HFFc6 (cell line): ENCODE results near the gene CIRBP. TPM values are rescaled to one million over a fixed set of nuclear protein-coding genes. Genes with fewer than 3 reads are reported as not detected.
A peak's percentile ranks its signal among the peaks of the same experiment; 100 is the strongest.

Experiments used
- DNase-seq: peaks from one replicate; pipeline ENCODE4 v3.0.0-alpha.2; 2018
- H3K27ac Mint-ChIP-seq: 2 replicates; pipeline ENCODE4 v1.8.0; 2020; ENCODE audit warnings: mild to moderate bottlenecking, mixed read lengths
- H3K27me3 Mint-ChIP-seq: 2 replicates; pipeline ENCODE4 v1.8.0; 2021; ENCODE audit warnings: mild to moderate bottlenecking, moderate library complexity, mixed read lengths; ENCODE audit not compliant: insufficient read depth
- H3K36me3 Mint-ChIP-seq: 2 replicates; pipeline ENCODE4 v1.8.0; 2021; ENCODE audit warnings: low read depth, mixed read lengths
- H3K4me1 Mint-ChIP-seq: 2 replicates; pipeline ENCODE4 v1.8.0; 2020; ENCODE audit warnings: low read depth, mixed read lengths
- H3K4me3 Mint-ChIP-seq: 2 replicates; pipeline ENCODE4 v1.8.0; 2020; ENCODE audit warnings: mild to moderate bottlenecking, moderate library complexity, mixed read lengths
- H3K9me3 Mint-ChIP-seq: 2 replicates; pipeline ENCODE4 v1.8.0; 2020; ENCODE audit warnings: mild to moderate bottlenecking, mixed read lengths
- total RNA-seq, 6 experiments: library from RNA; stranded (reverse); fragmentation: NEBNext Ultra II Directional; extraction: Animal tissue kit (Norgen Biotek cat#: 25700); gene quantifications; 2 replicates in 1 of 6; 3 replicates in 5 of 6; pipeline ENCODE4 v1.2.3, GENCODE V29; 2021
- TF ChIP-seq, protein P1 (sequence below): fragments of 200-600 bp; sonication (generic); IDR thresholded peaks from 2 replicates; pipeline ENCODE4 v1.5.0; 2021; ENCODE audit warnings: antibody characterized with exemption, mild to moderate bottlenecking

CIRBP gene
- total RNA-seq, 6 experiments from 2014 or later, result 160 to 243 (median 190) TPM

DNA sequence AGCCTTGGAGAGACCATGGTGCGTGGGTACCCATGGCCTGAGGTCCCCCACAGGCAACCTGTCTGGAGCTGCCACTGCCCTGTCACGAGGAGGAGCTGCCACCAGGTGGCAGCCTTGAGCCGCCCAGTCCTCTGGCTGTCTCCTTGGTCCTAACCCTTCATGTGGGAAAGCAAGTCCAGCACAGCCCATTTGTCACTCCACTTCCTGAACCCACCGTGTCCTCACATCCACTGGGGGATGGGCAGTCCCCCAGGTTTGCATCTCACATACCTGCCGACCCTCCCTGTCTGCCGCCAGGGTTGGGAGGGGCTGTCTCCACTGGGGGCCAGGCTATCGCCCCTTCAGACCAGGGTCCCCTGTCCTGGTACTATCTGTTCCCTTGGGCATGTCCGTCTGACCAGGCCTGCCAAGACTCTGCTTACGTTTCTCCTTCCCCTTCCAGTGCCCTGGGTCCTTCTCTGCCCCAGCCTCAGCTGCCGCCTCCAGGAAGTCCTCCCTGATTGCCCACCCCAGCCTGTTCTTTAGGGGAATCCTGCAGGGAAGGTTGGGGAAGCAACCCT, 10.7 kb downstream of the CIRBP start:
- TF ChIP-seq, protein P1, sequence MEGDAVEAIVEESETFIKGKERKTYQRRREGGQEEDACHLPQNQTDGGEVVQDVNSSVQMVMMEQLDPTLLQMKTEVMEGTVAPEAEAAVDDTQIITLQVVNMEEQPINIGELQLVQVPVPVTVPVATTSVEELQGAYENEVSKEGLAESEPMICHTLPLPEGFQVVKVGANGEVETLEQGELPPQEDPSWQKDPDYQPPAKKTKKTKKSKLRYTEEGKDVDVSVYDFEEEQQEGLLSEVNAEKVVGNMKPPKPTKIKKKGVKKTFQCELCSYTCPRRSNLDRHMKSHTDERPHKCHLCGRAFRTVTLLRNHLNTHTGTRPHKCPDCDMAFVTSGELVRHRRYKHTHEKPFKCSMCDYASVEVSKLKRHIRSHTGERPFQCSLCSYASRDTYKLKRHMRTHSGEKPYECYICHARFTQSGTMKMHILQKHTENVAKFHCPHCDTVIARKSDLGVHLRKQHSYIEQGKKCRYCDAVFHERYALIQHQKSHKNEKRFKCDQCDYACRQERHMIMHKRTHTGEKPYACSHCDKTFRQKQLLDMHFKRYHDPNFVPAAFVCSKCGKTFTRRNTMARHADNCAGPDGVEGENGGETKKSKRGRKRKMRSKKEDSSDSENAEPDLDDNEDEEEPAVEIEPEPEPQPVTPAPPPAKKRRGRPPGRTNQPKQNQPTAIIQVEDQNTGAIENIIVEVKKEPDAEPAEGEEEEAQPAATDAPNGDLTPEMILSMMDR, result peak; percentile 98
- Mint-ChIP-seq H3K36me3 (peaks cover 11% of the 10 kb centered on the region; the same call in 1 of the 2 replicates), H3K27me3 (peaks cover 16% of the 10 kb centered on the region), H3K4me1 (peaks cover 16% of the 10 kb centered on the region), H3K27ac (no peak overlapping the region; the same call in 1 of the 2 replicates), H3K9me3 (no peaks in the 10 kb centered on the region), H3K4me3 (no peak overlapping the region)
- DNase-seq, result peak; percentile 74

DNA sequence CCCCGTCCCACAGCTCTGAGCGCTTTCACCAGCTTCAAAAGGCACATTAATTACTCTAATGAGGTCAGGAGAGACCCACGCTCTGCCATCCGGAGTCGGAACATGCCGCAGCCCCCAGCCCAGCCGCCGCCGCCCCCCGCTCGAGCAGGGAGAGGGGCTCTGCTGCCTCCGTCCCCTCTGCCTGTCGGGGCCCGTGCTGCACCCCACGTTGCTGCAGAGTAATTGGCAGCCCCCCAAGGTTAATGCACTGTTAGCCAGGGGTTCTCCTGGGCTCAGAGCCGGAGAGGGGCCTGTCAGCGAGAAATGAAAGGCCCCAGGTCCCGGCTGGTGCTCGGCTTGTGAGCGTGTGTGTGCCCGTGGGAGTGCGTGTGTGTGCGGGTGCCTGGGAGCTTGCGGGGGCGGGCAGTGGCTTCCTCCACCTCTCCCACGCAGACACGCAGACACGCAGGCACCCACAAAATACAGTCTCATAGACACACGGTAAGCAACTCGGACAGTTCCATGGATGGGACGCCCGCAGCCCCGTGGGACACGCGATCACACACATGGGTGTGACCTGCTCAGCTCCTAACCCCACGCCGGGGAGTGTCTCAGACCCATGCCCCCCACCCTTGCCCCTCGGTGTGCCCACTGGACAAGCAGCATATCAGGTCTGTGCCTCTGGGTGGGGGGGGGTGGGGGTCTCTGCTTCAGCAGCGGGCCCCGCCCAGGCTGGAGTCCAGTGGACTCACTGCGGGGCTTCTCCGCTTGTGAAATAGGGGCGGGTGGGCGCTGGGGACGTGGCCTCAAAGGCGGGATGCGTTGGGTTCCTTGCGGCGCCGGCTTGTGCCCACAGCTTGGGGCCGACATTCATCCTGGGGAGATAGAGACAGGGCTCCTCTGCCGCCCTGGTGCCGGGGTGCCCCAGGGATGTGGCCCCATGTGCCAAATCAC, 11.8 kb downstream of the CIRBP start:
- no peak for DNase-seq
- Mint-ChIP-seq H3K4me1 (peaks cover 16% of the 10 kb centered on the region), H3K27ac (no peak overlapping the region), H3K36me3 (peaks cover 11% of the 10 kb centered on the region; the same call in 1 of the 2 replicates), H3K4me3 (no peak overlapping the region), H3K9me3 (no peaks in the 10 kb centered on the region), H3K27me3 (peaks cover 18% of the 10 kb centered on the region)
- TF ChIP-seq, protein P1, result no peak

DNA sequence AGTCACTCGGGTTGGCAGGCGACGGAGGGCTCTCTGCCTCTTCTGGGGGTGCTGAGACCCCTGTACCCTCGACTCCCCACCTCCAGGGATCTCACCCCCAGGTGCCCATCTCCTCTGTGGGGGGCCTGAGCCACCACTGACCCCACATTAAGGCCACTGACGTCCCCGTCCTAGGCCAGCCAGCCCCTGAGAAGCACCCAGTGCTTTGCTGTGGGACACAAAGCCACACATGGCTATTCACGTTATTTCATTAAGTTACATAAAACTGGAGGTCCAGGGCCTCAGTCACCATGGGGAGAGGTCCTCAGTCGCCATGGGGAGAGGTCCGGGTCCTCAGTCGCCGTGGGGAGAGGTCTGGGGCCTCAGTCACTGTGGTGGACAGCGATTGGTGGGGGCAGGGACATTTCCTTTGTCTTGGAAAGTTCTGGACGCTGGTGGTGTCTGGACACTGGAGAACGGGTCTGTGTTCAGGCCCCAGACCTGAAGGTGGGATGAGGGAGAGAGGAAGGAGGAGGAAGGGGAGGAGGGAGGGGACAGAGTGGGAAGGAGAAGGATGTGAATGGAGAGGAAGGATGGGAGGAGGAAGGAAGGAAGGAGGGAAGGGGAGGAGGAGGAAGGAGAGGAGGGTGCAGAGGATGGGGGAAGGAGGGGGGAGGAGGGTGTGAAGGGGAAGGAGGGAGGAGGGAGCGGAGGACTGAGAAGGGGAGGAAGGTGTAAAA, 12.6 kb downstream of the CIRBP start:
- no peak overlapping the region for H3K27ac Mint-ChIP-seq
- TF ChIP-seq, protein P1, result no peak
- H3K36me3 Mint-ChIP-seq, result peaks cover 9% of the 10 kb centered on the region; the same call in 1 of the 2 replicates
- no peak overlapping the region for H3K4me3 Mint-ChIP-seq
- DNase-seq, result no peak
- H3K4me1 Mint-ChIP-seq, result peaks cover 12% of the 10 kb centered on the region
- peaks cover 18% of the 10 kb centered on the region for H3K27me3 Mint-ChIP-seq
- H3K9me3 Mint-ChIP-seq, result no peaks in the 10 kb centered on the region

DNA sequence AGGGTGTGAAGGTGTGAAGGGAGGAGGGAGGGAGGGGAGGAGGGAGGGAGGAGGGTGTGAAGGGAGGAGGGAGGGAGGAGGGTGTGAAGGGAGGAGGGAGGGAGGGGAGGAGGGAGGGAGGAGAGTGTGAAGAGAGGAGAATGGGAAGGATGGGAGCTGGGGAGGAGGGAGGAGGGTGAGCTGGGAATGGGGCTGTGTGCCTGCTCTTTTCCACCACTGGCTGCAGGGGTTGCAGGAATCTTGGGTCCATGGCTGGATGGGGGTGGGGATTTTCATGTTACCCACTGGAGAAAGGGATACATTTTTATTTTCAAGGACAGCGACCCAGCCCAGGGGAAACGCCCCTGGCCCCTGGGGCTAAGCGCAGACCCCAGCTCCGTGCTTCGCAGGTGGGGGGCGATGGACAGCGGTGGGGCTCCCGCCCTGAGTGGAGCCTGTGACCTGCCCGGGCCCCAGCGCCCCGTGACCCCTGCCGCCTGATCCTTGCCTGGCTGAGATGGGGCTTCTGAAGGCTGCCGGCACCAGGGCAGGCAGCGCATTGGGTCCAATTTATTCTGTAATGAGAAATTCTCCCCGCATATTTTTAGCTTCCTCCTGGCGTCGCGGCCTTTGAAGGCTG, 13.6 kb downstream of the CIRBP start:
- no peak overlapping the region for H3K27ac Mint-ChIP-seq
- peaks cover 9% of the 10 kb centered on the region; the same call in 1 of the 2 replicates for H3K4me1 Mint-ChIP-seq
- H3K9me3 Mint-ChIP-seq, result no peaks in the 10 kb centered on the region
- H3K27me3 Mint-ChIP-seq, result peaks cover 16% of the 10 kb centered on the region
- TF ChIP-seq, protein P1, result no peak
- H3K36me3 Mint-ChIP-seq, result peaks cover 6% of the 10 kb centered on the region; the same call in 1 of the 2 replicates
- H3K4me3 Mint-ChIP-seq, result no peak overlapping the region
- DNase-seq, result no peak

DNA sequence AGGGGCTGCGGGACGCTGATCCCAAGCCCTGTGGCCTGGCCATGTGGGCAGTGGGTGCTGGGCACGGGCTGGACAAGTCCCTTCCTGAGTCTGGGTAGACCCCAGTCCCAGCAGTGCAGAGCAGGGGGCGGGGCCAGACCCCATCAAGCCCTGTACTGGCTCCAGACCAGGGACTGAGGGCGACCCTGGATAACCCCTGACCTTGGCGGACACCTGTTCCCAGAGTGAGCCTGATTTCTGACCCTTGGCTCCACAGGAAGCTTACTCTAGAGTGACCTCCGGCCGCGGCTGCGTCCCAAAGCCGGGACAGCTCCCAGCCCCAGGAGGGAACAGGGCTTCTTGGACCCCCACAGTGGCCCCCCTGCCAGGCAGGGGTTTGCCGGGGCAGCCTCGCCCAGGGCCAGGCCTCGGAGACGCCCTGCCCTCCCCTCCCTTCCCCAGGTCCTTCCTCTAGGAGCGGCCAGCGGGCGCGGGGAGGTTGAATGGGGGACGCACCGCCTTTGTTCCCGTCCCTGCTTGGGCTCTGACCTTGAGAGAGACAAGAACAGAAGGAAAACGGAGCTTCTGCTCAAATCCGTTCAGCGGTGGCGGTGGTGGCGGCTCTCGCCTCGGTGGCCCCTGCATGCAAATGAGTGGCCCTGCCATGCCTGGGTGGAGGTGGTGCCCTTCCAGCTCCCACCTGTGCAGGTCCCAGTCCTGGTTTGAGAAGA, 14.2 kb downstream of the CIRBP start:
- TF ChIP-seq, protein P1, result no peak
- no peak for DNase-seq
- peaks cover 6% of the 10 kb centered on the region; the same call in 1 of the 2 replicates for H3K36me3 Mint-ChIP-seq
- H3K27me3 Mint-ChIP-seq, result peaks cover 17% of the 10 kb centered on the region
- H3K4me3 Mint-ChIP-seq, result no peak overlapping the region
- no peaks in the 10 kb centered on the region for H3K9me3 Mint-ChIP-seq
- H3K4me1 Mint-ChIP-seq, result peaks cover 9% of the 10 kb centered on the region; the same call in 1 of the 2 replicates
- H3K27ac Mint-ChIP-seq, result no peak overlapping the region
